ENCODE measurements around the gene CXCL6.

The CXCL6 gene

GRCh38 chr4:73850261-73850970 is 13.9 kb downstream of the CXCL6 start:
- TF ChIP-seq CTCF (IDR thresholded peaks at IDR 0.05) (no peak), ZFX (IDR thresholded peaks at IDR 0.05; ENCODE audit: borderline replicate concordance) (no peak)

GRCh38 chr4:73851293-73851692 is 14.8 kb downstream of the CXCL6 start:
- TF ChIP-seq CTCF (IDR thresholded peaks at IDR 0.05): no peak
- no peak for TF ChIP-seq ZFX (IDR thresholded peaks at IDR 0.05; ENCODE audit: borderline replicate concordance)
- H3K27ac ChIP-seq: no peak overlapping the region

More at GRCh38 chr4:73850261-73850970, 13.9 kb downstream of the CXCL6 start:
- H3K27ac ChIP-seq: no peak overlapping the region

GRCh38 chr4:73852771-73853170 is 16.3 kb downstream of the CXCL6 start:
- H3K27ac ChIP-seq: no peak overlapping the region
- TF ChIP-seq ZFX (IDR thresholded peaks at IDR 0.05; ENCODE audit: borderline replicate concordance): no peak
- TF ChIP-seq CTCF (IDR thresholded peaks at IDR 0.05): no peak

DNA sequence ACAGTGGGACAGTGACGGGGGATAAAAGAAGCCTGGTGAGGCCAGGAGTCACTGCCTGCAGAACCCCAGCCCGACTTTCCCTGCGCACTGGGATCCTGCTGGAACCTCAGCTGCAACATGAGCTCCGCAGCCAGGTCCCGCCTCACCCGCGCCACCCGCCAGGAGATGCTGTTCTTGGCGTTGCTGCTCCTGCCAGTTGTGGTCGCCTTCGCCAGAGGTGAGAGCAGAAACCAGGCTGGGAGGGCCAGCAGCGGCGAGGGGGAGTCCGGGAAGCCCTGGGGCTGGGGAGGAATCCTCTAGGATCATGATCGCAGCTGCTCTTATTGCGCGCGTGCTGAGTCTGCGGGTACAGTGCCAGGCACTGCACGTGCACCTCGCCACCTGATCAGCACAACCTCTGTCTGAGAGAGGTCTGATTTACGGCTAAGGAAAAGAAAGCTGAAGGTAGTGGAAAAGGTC is 16.8 kb downstream of the CXCL6 start, which contains the start of gene PF4V1:
TSS of gene PF4V1 (plus strand) at position 51 of the 459 bp plus-strand sequence. CDS start at position 118, 67 bp downstream.
- H3K27ac ChIP-seq: no peak within 1 kb of the TSS
- TF ChIP-seq ZFX (IDR thresholded peaks at IDR 0.05; ENCODE audit: borderline replicate concordance): no peak
- no peak for TF ChIP-seq CTCF (IDR thresholded peaks at IDR 0.05)

DNA sequence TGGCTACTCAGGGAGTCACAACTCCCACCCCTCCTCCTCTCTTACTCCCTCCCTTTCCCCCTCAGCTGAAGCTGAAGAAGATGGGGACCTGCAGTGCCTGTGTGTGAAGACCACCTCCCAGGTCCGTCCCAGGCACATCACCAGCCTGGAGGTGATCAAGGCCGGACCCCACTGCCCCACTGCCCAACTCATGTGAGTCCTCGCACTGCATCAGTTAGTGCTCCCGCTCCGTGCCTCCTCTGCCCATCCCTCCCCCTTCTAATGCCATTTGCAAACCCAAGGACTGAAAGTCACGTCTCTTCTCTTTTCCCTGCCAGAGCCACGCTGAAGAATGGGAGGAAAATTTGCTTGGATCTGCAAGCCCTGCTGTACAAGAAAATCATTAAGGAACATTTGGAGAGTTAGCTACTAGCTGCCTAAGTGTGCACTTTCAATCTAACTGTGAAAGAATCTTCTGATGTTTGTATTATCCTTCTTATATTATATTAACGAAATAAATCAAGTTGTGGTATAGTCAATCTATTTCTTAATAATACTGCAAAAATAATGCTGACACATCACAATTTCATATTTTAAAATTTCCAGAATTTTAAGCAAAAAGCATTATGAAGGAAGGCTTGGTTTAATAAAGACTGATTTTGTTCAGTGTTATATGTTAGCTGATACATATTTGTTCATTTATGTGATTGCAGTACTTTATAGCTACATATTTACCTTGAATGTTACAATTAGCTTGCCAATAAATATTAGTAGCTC is 17.4 kb downstream of the CXCL6 start:
- TF ChIP-seq CTCF (IDR thresholded peaks at IDR 0.05) (no peak), ZFX (IDR thresholded peaks at IDR 0.05; ENCODE audit: borderline replicate concordance) (no peak)
- no peak overlapping the region for H3K27ac ChIP-seq

- TF ChIP-seq ZFX (IDR thresholded peaks at IDR 0.05; ENCODE audit: borderline replicate concordance) (no peak), CTCF (IDR thresholded peaks at IDR 0.05) (no peak)
- no peak overlapping the region for H3K27ac ChIP-seq
These were observed 18.9 kb downstream of the CXCL6 start for GRCh38 chr4:73855406-73855805.

DNA sequence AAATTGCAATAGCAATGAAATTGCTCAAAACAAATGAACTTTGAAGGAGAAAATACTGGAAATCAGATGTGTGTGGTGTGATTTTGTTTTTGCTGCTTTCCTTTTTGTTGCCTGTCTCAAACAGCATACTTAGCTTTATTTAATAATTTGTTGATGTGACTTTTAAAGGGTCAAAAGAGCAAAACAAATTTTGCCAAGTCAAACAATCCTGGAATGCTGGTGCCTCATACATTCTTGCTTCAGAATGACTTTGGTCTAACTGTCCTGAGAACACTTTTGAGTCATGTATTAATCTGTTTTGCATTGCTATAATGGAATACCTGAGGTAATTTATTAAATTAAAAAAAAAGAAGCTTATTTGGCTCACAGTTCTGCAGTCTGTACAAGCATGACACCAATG is 20.0 kb downstream of the CXCL6 start:
- no peak for TF ChIP-seq ZFX (IDR thresholded peaks at IDR 0.05; ENCODE audit: borderline replicate concordance)
- TF ChIP-seq CTCF (IDR thresholded peaks at IDR 0.05): no peak
- no peak overlapping the region for H3K27ac ChIP-seq

Measured in 22Rv1 (cell line).